Fibroblast of villous mesenchyme (primary cell): ENCODE results near the gene GYS2. TPM values are rescaled to one million over a fixed set of nuclear protein-coding genes. Genes with fewer than 3 reads are reported as not detected.

ENCODE experiments used
- DNase-seq: peaks from one replicate; pipeline ENCODE4 v3.0.0-alpha.2; 2010; ENCODE audit warnings: low read depth
- H3K4me3 ChIP-seq: 2 replicates; pipeline ENCODE4 v1.5.1; 2011; ENCODE audit warnings: low read depth, mild to moderate bottlenecking, low read length
- CTCF ChIP-seq: IDR thresholded peaks from 2 replicates; pipeline ENCODE4 v1.5.1; 2012; ENCODE audit warnings: low read depth, mild to moderate bottlenecking, low read length; ENCODE audit not compliant: insufficient read depth
- total RNA-seq: library from RNA; depleted of rRNA; stranded (reverse); fragments of >200 nt; gene quantifications from 2 replicates; pipeline ENCODE4 v1.2.3, GENCODE V29; 2012

GYS2 gene
- total RNA-seq, 1 donor, result not detected

DNA sequence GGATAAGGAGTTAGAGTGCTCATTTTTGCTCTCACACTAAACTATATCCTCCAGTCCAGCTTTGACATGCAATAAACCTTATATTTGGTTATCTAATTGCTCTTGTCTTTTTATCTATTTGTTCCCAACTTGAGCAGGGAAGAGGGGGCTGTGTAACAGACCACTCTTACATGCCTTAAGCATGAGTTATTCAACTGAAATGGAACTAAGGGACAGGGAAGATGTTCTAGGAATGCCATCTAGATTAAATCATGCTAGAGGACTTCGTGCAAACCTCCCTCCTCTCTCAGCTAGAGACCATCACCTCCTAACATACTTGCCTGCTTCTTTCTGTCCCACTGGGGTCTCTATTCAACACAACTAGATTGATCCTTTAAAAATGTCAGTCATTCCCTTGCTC lies 57.9 kb downstream of the GYS2 start:
- TF ChIP-seq CTCF, result no peak
- DNase-seq, result no peak
- no peak overlapping the region for H3K4me3 ChIP-seq

DNA sequence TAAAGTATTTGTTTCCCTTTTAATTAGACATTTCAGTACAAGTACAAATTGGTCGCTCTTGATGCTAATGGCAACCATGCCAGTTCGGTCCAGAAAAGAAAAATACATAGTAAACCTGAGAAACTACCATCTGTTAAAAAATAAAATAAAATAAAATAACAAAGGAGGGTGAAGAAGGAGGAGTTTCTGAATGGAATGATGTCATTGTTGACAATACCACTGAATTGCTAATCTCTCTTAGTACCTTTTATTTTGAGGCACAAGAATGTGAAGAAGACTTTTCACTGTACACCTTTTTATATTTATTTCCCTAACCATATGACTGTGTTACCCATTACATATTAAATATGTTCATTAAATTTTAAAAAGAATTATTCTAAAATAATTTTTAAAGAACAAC lies 59.1 kb downstream of the GYS2 start:
- no peak for DNase-seq
- H3K4me3 ChIP-seq, result no peak overlapping the region
- no peak for TF ChIP-seq CTCF

- no peak for TF ChIP-seq CTCF
- DNase-seq, result no peak
- H3K4me3 ChIP-seq, result no peak overlapping the region
Observed at GRCh38 chr12:21543151-21543550, 61.5 kb downstream of the GYS2 start.

DNA sequence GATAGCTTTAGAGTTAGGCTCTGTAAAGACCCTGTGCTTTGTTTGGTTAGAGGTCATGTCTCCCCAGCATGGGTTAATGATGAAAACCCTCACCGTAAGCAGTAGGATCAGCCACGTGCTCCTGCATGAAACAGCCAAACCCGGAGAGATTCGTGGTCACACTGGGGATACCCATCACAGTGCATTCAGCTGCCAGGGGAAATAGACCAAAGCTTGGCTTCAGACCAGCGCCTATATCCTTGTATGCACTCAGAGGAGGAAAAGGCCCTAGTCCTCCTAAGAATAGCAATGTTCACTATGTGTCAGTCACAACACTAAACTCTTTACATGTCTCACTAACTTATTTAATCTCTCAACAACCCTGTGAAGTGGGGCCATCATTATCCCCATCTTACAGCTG lies 62.2 kb downstream of the GYS2 start:
- no peak for DNase-seq
- no peak for TF ChIP-seq CTCF

GRCh38 chr12:21541773-21542172 lies 62.9 kb downstream of the GYS2 start:
- no peak for DNase-seq
- TF ChIP-seq CTCF, result no peak

More for the DNA sequence above, 62.2 kb downstream of the GYS2 start:
- H3K4me3 ChIP-seq, result no peak overlapping the region

GRCh38 chr12:21539797-21540196 lies 64.8 kb downstream of the GYS2 start:
- no peak for TF ChIP-seq CTCF
- no peak overlapping the region for H3K4me3 ChIP-seq
- no peak for DNase-seq

More at GRCh38 chr12:21541773-21542172, 62.9 kb downstream of the GYS2 start:
- H3K4me3 ChIP-seq, result no peak overlapping the region

GRCh38 chr12:21538061-21538653 lies 66.5 kb downstream of the GYS2 start:
- DNase-seq, result no peak
- no peak overlapping the region for H3K4me3 ChIP-seq
- no peak for TF ChIP-seq CTCF
